ENCODE measurements around the gene FRY. TPM values are rescaled to one million over a fixed set of nuclear protein-coding genes. Genes with fewer than 3 reads are reported as not detected.

FRY gene
- total and polyA plus RNA-seq, 2 of the 13 experiments (the other 11 are each of a cell fraction or from before 2014, with no cell fraction given), result 8.2 to 13.1 TPM

DNA sequence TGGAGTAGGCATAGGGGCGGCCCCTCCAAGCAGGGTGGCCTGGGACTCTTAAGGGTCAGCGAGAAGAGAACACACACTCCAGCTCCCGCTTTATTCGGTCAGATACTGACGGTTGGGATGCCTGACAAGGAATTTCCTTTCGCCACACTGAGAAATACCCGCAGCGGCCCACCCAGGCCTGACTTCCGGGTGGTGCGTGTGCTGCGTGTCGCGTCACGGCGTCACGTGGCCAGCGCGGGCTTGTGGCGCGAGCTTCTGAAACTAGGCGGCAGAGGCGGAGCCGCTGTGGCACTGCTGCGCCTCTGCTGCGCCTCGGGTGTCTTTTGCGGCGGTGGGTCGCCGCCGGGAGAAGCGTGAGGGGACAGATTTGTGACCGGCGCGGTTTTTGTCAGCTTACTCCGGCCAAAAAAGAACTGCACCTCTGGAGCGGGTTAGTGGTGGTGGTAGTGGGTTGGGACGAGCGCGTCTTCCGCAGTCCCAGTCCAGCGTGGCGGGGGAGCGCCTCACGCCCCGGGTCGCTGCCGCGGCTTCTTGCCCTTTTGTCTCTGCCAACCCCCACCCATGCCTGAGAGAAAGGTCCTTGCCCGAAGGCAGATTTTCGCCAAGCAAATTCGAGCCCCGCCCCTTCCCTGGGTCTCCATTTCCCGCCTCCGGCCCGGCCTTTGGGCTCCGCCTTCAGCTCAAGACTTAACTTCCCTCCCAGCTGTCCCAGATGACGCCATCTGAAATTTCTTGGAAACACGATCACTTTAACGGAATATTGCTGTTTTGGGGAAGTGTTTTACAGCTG, 283.9 kb downstream of the FRY start, which contains the start of the genes BRCA2 and ZAR1L (continued):
- peak; percentile 80 for TF ChIP-seq POGK (CRISPR knock-in tag; conservative IDR thresholded peaks at IDR 0.05)
- TF ChIP-seq ARID2 (CRISPR knock-in tag; IDR thresholded peaks at IDR 0.05; ENCODE audit: borderline replicate concordance), result 0 out of 2 replicates have a peak, but pooled peaks have one; percentile 10
- no peak for TF ChIP-seq ZFP36L2 (CRISPR knock-in tag; IDR thresholded peaks at IDR 0.05)
- 0 out of 2 replicates have a peak, but pooled peaks have one; percentile 70 for TF ChIP-seq ZNF343 (CRISPR knock-in tag; IDR thresholded peaks at IDR 0.05)
- TF ChIP-seq RFXAP (CRISPR knock-in tag; IDR thresholded peaks at IDR 0.05; ENCODE audit: borderline replicate concordance), result no peak
- no peak for TF ChIP-seq MBNL3 (CRISPR knock-in tag; conservative IDR thresholded peaks at IDR 0.05)
- no peak; the same call in 1 of the 2 replicates for TF ChIP-seq SMYD3 (CRISPR knock-in tag; IDR thresholded peaks at IDR 0.05)
- TF ChIP-seq, protein P1, sequence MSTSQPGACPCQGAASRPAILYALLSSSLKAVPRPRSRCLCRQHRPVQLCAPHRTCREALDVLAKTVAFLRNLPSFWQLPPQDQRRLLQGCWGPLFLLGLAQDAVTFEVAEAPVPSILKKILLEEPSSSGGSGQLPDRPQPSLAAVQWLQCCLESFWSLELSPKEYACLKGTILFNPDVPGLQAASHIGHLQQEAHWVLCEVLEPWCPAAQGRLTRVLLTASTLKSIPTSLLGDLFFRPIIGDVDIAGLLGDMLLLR (CRISPR knock-in tag; IDR thresholded peaks at IDR 0.05), result peak; percentile 78; the same call in 1 of the 2 replicates
- TF ChIP-seq ZHX1 (CRISPR knock-in tag; IDR thresholded peaks at IDR 0.05; ENCODE audit: low read depth), result peak; percentile 70; the same call in 1 of the 2 replicates
- TF ChIP-seq ZNF275 (CRISPR knock-in tag; IDR thresholded peaks at IDR 0.05; ENCODE audit: borderline replicate concordance), result no peak
- TF ChIP-seq SOX5 (CRISPR knock-in tag; IDR thresholded peaks at IDR 0.05; ENCODE audit: borderline replicate concordance), result 0 out of 2 replicates have a peak, but pooled peaks have one; percentile 41
- TF ChIP-seq ZGPAT (CRISPR knock-in tag; IDR thresholded peaks at IDR 0.05), result peak; percentile 56
- TF ChIP-seq ZFP36L1 (CRISPR knock-in tag; IDR thresholded peaks at IDR 0.05), result no peak
- peak; percentile 97 for TF ChIP-seq E2F5 (CRISPR knock-in tag; conservative IDR thresholded peaks at IDR 0.05)
- peak; percentile 52; the same call in 1 of the 2 replicates for TF ChIP-seq SNAPC2 (CRISPR knock-in tag; IDR thresholded peaks at IDR 0.05)
- peak; percentile 79 for TF ChIP-seq ZNF543 (CRISPR knock-in tag; IDR thresholded peaks at IDR 0.05)
- peak; percentile 71; the same call in 1 of the 2 replicates for TF ChIP-seq NRL (CRISPR knock-in tag; IDR thresholded peaks at IDR 0.05; ENCODE audit: borderline replicate concordance)
- TF ChIP-seq, protein P2, sequence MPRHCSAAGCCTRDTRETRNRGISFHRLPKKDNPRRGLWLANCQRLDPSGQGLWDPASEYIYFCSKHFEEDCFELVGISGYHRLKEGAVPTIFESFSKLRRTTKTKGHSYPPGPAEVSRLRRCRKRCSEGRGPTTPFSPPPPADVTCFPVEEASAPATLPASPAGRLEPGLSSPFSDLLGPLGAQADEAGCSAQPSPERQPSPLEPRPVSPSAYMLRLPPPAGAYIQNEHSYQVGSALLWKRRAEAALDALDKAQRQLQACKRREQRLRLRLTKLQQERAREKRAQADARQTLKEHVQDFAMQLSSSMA (CRISPR knock-in tag; IDR thresholded peaks at IDR 0.05), result 0 out of 2 replicates have a peak, but pooled peaks have one; percentile 21

All from HepG2 (cell line).